ENCODE measurements around the gene DAP.
A peak's percentile ranks its signal among the peaks of the same experiment; 100 is the strongest.

DAP gene

GRCh38 chr5:10700516-10700915 is 60.5 kb downstream of the DAP start:
- no peak for TF ChIP-seq CTCF (IDR thresholded peaks at IDR 0.05; ENCODE audit: insufficient read depth, low read length, poor library complexity, severe bottlenecking)
- Histone ChIP-seq H3K4me3 (replicated peaks; ENCODE audit: low read depth, low read length) (no peak overlapping the region), H3K27me3 (replicated peaks; ENCODE audit: control insufficient read depth, insufficient read depth, low read length) (no peaks in the 10 kb centered on the region), H3K36me3 (ENCODE audit: control insufficient read depth, insufficient read depth, low read length) (peaks cover 5% of the 10 kb centered on the region)
- no peak for DNase-seq (ENCODE audit: extremely low read depth, insufficient read length)

GRCh38 chr5:10699987-10700386 is 61.0 kb downstream of the DAP start:
- H3K27me3 ChIP-seq (replicated peaks; ENCODE audit: control insufficient read depth, insufficient read depth, low read length) = no peaks in the 10 kb centered on the region
- H3K4me3 ChIP-seq (replicated peaks; ENCODE audit: low read depth, low read length) = no peak overlapping the region
- TF ChIP-seq CTCF (IDR thresholded peaks at IDR 0.05; ENCODE audit: insufficient read depth, low read length, poor library complexity, severe bottlenecking) = no peak
- peak; percentile 59 for DNase-seq (ENCODE audit: extremely low read depth, insufficient read length)
- H3K36me3 ChIP-seq (ENCODE audit: control insufficient read depth, insufficient read depth, low read length) = peaks cover 5% of the 10 kb centered on the region

DNA sequence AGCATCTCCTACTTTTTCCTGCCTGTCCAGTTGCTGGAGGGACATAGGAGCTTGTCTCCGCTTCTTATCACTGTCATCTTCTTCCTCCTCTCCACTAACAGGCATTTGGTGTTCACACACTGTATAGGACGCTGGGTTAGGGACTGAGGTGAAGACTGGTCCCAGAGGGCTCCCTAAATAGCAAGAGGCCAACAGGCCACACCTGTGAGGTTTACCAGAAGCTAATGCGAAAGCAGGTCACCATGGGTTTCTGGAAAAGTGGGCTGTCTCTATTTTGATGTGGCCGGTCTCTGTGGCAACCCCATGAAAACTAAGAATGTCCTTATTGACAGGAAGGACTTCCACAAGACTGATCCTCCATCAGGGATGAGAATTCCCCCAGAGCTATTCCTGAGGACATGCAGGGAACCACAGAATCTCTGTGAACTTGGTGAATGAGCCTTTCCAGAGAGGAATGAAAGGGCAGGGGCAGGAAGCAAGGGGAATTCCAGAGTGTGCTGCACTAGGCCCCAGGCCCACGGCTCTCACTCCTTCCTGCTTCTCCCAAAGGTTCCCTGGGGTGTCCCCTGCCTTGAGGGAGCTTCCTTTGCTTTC is 61.7 kb downstream of the DAP start:
- TF ChIP-seq CTCF (IDR thresholded peaks at IDR 0.05; ENCODE audit: insufficient read depth, low read length, poor library complexity, severe bottlenecking) = no peak
- Histone ChIP-seq H3K36me3 (ENCODE audit: control insufficient read depth, insufficient read depth, low read length) (peaks cover 6% of the 10 kb centered on the region), H3K27me3 (replicated peaks; ENCODE audit: control insufficient read depth, insufficient read depth, low read length) (no peaks in the 10 kb centered on the region), H3K4me3 (replicated peaks; ENCODE audit: low read depth, low read length) (peak overlapping the region; percentile 10)
- no peak for DNase-seq (ENCODE audit: extremely low read depth, insufficient read length)

GRCh38 chr5:10695759-10696543 is 65.1 kb downstream of the DAP start:
- H3K27me3 ChIP-seq (replicated peaks; ENCODE audit: control insufficient read depth, insufficient read depth, low read length) = no peaks in the 10 kb centered on the region
- no peak for TF ChIP-seq CTCF (IDR thresholded peaks at IDR 0.05; ENCODE audit: insufficient read depth, low read length, poor library complexity, severe bottlenecking)
- DNase-seq (ENCODE audit: extremely low read depth, insufficient read length) = no peak
- H3K4me3 ChIP-seq (replicated peaks; ENCODE audit: low read depth, low read length) = no peak overlapping the region
- peaks cover 8% of the 10 kb centered on the region for H3K36me3 ChIP-seq (ENCODE audit: control insufficient read depth, insufficient read depth, low read length)

GRCh38 chr5:10695055-10695649 is 65.9 kb downstream of the DAP start:
- Histone ChIP-seq H3K36me3 (ENCODE audit: control insufficient read depth, insufficient read depth, low read length) (peaks cover 7% of the 10 kb centered on the region), H3K27me3 (replicated peaks; ENCODE audit: control insufficient read depth, insufficient read depth, low read length) (no peaks in the 10 kb centered on the region), H3K4me3 (replicated peaks; ENCODE audit: low read depth, low read length) (no peak overlapping the region)
- peak; percentile 70 for TF ChIP-seq CTCF (IDR thresholded peaks at IDR 0.05; ENCODE audit: insufficient read depth, low read length, poor library complexity, severe bottlenecking)
- peak; percentile 43 for DNase-seq (ENCODE audit: extremely low read depth, insufficient read length)
